GM12874 (cell line): ENCODE results near the gene PACRG.

Experiments
- TF ChIP-seq, protein P1 (sequence below): IDR thresholded peaks from 2 replicates; pipeline ENCODE4 v1.5.1; 2011; ENCODE audit warnings: low read depth, mild to moderate bottlenecking, control low read depth, low read length, moderate library complexity; ENCODE audit not compliant: insufficient read depth

The PACRG gene

DNA sequence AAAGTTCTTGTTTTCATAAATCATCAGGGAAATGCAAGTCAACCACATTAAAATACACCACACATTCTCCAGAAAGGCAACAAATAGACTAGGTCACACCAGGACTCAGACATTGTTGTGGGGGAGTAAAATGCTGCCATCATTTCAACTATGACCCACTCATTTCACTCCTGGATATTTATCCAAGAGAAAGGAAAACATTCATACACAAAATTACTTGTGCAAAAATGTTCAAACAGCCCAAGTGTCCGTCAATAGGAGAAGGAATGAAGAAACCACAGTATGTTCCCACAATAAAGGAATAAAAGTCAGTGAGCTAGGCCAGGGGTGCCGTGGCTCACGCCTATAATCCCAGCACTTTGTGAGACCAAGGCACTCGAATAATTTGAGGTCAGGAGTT is 605.3 kb downstream of the PACRG start:
- TF ChIP-seq, protein P1, sequence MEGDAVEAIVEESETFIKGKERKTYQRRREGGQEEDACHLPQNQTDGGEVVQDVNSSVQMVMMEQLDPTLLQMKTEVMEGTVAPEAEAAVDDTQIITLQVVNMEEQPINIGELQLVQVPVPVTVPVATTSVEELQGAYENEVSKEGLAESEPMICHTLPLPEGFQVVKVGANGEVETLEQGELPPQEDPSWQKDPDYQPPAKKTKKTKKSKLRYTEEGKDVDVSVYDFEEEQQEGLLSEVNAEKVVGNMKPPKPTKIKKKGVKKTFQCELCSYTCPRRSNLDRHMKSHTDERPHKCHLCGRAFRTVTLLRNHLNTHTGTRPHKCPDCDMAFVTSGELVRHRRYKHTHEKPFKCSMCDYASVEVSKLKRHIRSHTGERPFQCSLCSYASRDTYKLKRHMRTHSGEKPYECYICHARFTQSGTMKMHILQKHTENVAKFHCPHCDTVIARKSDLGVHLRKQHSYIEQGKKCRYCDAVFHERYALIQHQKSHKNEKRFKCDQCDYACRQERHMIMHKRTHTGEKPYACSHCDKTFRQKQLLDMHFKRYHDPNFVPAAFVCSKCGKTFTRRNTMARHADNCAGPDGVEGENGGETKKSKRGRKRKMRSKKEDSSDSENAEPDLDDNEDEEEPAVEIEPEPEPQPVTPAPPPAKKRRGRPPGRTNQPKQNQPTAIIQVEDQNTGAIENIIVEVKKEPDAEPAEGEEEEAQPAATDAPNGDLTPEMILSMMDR = no peak

DNA sequence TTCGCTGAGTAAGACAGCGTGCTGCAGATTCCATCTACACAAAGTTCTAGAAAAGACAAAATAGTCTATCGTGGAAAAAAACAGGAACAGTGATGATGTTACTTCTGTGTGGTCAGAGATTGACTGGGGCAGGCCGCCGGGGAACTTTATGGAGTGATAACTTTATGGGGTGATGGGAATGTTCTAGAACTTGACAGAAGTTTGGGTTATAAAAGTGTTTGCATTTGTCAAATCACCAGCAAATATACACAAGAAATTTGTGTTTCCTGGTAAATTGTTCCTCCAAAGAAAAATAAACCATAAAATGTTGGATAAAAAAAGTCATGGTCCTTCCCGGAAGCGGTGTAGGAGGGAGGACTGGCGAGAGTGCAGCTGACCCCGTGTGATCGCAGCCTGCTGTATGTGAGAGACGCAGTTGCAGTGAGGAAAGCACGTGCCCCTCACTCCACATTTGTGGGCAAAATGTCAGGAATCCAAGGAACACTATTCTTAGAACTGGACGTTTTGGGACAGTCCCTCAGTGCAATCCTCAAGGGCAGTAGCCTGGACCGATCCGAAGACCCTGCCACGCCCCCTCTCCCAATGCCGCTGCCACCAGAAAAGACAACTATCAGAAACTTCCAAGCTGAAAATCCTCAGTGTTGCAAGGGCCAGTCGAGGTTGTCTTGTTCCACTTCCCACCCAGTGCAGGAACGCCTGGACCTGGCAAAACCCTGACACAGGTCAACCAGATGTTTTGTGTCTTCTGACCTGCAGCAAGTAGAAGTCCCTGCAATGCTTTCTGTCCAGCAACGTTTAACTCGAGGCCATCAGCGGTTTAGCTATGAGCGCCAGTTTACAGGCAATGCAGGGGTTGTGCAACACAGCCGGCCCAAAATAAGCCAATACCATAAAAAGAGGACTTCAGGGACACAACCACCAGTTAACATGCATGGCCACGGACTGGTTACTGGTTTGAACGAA is 606.2 kb downstream of the PACRG start:
- TF ChIP-seq, protein P1 = no peak

DNA sequence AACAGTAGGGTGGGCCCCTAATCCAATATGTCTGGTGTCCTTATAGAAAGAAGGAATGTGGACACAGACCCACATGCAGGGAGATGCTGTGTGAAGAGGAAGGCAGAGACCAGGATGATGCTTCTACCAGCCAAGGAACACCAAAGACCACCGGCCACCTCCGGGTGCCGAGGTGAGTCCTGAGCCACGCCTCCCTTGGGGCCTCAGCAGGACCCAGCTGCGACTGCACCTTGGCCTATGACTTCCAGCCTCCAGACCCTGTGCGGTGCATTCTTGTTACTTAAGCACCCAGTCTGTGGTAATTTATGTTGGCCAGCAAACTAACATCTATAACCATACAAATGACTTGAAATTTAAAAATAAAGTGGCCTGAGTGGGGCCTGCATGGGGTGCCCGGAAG is 607.3 kb downstream of the PACRG start:
- TF ChIP-seq, protein P1 = no peak

DNA sequence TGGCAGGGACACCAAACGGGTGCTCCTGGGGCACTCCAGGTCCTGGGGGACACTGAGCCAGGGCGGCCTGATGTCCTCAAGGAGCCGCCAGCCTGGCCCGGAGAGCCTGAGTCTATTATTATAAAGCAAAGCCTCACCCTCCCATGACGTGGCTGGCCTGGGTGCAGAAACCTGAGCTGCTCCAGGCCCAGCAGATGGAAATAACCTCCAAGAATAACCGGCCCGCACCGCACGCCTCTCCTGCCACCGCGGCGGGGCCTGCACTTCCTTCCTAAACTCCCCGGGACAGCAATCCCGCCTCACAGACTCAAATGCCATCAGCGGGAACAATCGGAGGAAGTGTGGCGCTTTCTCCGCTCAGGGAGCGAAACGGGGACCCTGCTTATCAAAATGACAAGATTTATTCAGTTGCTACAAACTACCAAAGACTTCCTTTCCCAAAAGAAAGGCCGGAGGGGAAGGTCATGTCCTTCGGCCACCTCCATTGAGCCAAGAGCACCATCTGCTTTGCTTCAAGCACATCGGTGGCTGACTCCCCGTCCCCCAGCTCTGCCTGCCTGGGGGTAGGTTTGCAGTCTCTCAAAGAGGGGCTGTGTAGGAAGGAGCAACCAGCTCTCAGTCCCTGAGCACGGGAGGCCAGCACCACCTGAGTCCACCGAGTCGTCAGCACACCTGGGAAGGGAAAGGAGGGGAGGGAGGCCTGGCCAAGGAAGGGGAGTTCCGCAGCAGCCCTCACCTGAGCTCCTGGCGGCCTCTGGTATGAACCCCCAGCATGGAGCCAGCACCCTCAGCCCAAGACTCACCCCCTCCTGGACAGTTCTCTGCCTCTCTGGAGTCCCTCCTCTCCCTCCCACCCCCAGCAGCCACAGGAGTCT is 608.1 kb downstream of the PACRG start:
- TF ChIP-seq, protein P1 = no peak

DNA sequence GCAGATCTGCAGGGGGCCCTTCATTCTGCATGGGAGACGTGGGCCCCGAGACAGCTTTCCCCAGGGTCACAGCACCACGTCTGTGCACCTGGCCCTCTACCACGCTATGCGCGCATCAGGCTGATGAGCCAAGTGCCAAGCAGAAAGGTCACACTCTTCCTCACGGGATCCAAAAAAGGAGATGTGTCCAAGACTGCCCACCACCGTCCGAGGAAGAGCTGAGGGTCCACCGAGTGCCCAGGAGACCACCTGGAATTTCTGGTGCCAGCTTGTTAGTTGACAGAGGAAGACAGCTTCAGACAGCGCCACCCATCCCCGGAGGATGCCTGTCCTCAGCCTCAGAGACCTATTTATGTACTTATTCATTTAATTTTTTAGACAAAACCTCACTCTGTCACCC is 609.2 kb downstream of the PACRG start:
- TF ChIP-seq, protein P1 = no peak

DNA sequence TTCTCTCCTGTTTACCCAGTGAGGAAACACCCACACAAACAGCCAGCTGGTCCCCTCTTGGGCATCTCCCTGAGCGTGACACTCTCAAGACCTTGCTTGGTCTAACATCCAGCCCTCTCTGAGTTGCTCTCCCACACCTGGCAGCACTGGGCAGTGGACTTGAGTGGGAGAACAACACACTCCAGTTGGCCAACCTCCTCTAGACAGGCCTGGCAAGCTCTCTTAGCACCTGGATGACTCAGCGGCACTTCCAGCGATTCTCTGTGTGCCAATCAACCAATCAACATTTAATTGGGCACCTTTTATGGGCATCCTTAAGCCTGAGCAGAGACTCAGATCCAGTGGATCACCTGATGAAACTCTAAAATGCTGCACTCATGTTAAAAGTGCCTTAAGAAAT is 610.2 kb downstream of the PACRG start:
- TF ChIP-seq, protein P1 = no peak
